Measurements from ENCODE around the gene KLHDC4.

- TF ChIP-seq CTCF (IDR thresholded peaks at IDR 0.05; ENCODE audit: insufficient read depth, low read depth, low read length) = no peak
- no peak for TF ChIP-seq EZH2 (IDR thresholded peaks at IDR 0.05; ENCODE audit: insufficient read depth, low read length)
Observed at GRCh38 chr16:87725596-87726235, 40.1 kb downstream of the KLHDC4 start.

Data from astrocyte (in vitro differentiated cells and primary cell).